K562 (cell line): ENCODE results near the gene ASB2. TPM values are rescaled to one million over a fixed set of nuclear protein-coding genes. Genes with fewer than 3 reads are reported as not detected.

ENCODE experiments used
- ATAC-seq: fragments of 200-7000 bp; cut with Tn5 transposase; 3 replicates; pipeline ENCODE4 v1.9.1; 2020; ENCODE audit warnings: moderate library complexity
- BruUV-seq: library from RNA; stranded (reverse); fragments of 400-500 nt; replicated peaks from 2 replicates; lab custom pipeline; 2021; lab: Mats Ljungman, UMichigan
- CTCF ChIA-PET: fragments of 300-600 bp; formaldehyde crosslinking; extraction: SDS; loops from one replicate; lab custom pipeline; 2021; ENCODE audit warnings: low intra/inter-chr PET ratio; lab: Yijun Ruan, JAX
- POLR2A ChIA-PET: fragments of 300-600, 350-650 bp; sonication (Branson Sonifier 250); formaldehyde crosslinking; extraction: SDS; loops from one replicate; lab custom pipeline; 2021; ENCODE audit warnings: antibody characterized with exemption, inconsistent platforms; lab: Yijun Ruan, JAX
- DNase-seq, 4 experiments: peaks; one replicate each; pipeline versions ENCODE4 v3.0.0 to v3.0.0-alpha.2; 2011 to 2018; ENCODE audit warnings: low spot score in 3 of 4, mixed read lengths in 3 of 4; ENCODE audit errors: extremely low read depth in 1 of 4
- FAIRE-seq: peaks from 2 replicates; lab custom pipeline; 2011; peaks lifted over from hg19 to GRCh38; lab: Jason Lieb, UNC
- H2AFZ ChIP-seq: 2 replicates; pipeline ENCODE4 v1.6.0; 2011; ENCODE audit warnings: low read depth, low read length, control low read depth, inconsistent platforms
- H3K27ac ChIP-seq: fragments of 200-600 bp; 3 replicates; pipeline ENCODE4 v1.8.0; 2011; ENCODE audit warnings: low read depth, mild to moderate bottlenecking, control low read depth, inconsistent platforms, low read length, moderate library complexity, mixed read lengths; ENCODE audit errors: extremely low read depth
- H3K27me3 ChIP-seq, 2 experiments: fragments of 300-600 bp in 1 of 2; 2 replicates in 1 of 2; 3 replicates in 1 of 2; pipeline versions ENCODE4 v1.6.0 to v1.8.0; 2011; ENCODE audit warnings: inconsistent platforms in 2 of 2, low read length in 2 of 2, mild to moderate bottlenecking in 1 of 2, mixed read lengths in 1 of 2, moderate library complexity in 1 of 2; ENCODE audit not compliant: control insufficient read depth in 2 of 2, insufficient read depth in 2 of 2
- H3K36me3 ChIP-seq: fragments of 300-600 bp; 3 replicates; pipeline ENCODE4 v1.8.0; 2011; ENCODE audit warnings: mild to moderate bottlenecking, low read length, inconsistent platforms; ENCODE audit not compliant: control insufficient read depth, insufficient read depth
- H3K4me1 ChIP-seq, 2 experiments: fragments of 200-600 bp in 1 of 2; replicated peaks in 1 of 2; 2 replicates in 1 of 2; 3 replicates in 1 of 2; pipeline versions ENCODE4 v1.5.1 to v1.8.0; 2011; ENCODE audit warnings: inconsistent platforms in 2 of 2, low read length in 2 of 2, mild to moderate bottlenecking in 1 of 2, mixed read lengths in 1 of 2, moderate library complexity in 1 of 2; ENCODE audit not compliant: control insufficient read depth in 2 of 2, insufficient read depth in 2 of 2
- H3K4me2 ChIP-seq: 2 replicates; pipeline ENCODE4 v1.6.1; 2011; ENCODE audit warnings: low read length, control low read depth, inconsistent platforms, mixed read lengths; ENCODE audit not compliant: insufficient read depth
- H3K4me3 ChIP-seq: fragments of 200-600 bp; sonication (generic), shearing (Covaris generic); 2 replicates; pipeline ENCODE4 v1.5.1; 2016; ENCODE audit warnings: control low read depth, inconsistent platforms
- H3K79me2 ChIP-seq: fragments of 200-600 bp; 3 replicates; pipeline ENCODE4 v1.8.0; 2011; ENCODE audit warnings: low read length, inconsistent platforms; ENCODE audit not compliant: control insufficient read depth, insufficient read depth
- H3K9ac ChIP-seq, 2 experiments: 2 replicates each; pipeline versions ENCODE4 v1.6.0 to v1.6.1; 2011; ENCODE audit warnings: low read depth in 2 of 2, low read length in 2 of 2, control low read depth in 1 of 2, inconsistent platforms in 1 of 2, mild to moderate bottlenecking in 1 of 2, mixed read lengths in 1 of 2; ENCODE audit not compliant: insufficient read depth in 1 of 2
- H3K9me1 ChIP-seq: one replicate; pipeline ENCODE4 v1.6.0; 2011; ENCODE audit warnings: inconsistent platforms, mild to moderate bottlenecking, low read length, moderate library complexity; ENCODE audit not compliant: control insufficient read depth, insufficient read depth
- H3K9me3 ChIP-seq: replicated peaks from 2 replicates; pipeline ENCODE4 v1.5.1; 2011; ENCODE audit warnings: low read depth, low read length, inconsistent platforms; ENCODE audit not compliant: control insufficient read depth, insufficient read depth
- H4K20me1 ChIP-seq: replicated peaks from 2 replicates; pipeline ENCODE4 v1.6.1; 2011; ENCODE audit warnings: low read length, inconsistent platforms, mixed read lengths; ENCODE audit not compliant: control insufficient read depth, insufficient read depth
- BRCA1 ChIP-seq, 2 experiments: fragments of 450-650 bp in 1 of 2; sonication (generic) in 1 of 2; formaldehyde crosslinking in 1 of 2; IDR thresholded peaks; 2 replicates each; pipeline versions ENCODE4 v1.5.0 to v1.6.1; 2017 to 2020; ENCODE audit warnings: mild to moderate bottlenecking in 1 of 2, missing genetic modification reagents in 1 of 2
- CEBPG ChIP-seq, 3 experiments: fragments of 200-800 bp in 1 of 3; sonication (Bioruptor generic) in 1 of 3; sonication (generic) in 1 of 3; formaldehyde crosslinking in 1 of 3; IDR thresholded peaks in 2 of 3; conservative IDR thresholded peaks in 1 of 3; 2 replicates each; pipeline versions ENCODE4 v1.6.1 to v1.8.0; 2016 to 2022; ENCODE audit warnings: missing compliant biosample characterization in 2 of 3, missing genetic modification characterization in 2 of 3, mild to moderate bottlenecking in 1 of 3, missing genetic modification reagents in 1 of 3
- E2F8 ChIP-seq: fragments of 450-650 bp; IDR thresholded peaks from 2 replicates; pipeline ENCODE4 v1.7.1; 2018; ENCODE audit warnings: mild to moderate bottlenecking, low read depth; ENCODE audit not compliant: partially characterized antibody
- ETV1 ChIP-seq: fragments of 450-650 bp; conservative IDR thresholded peaks from 2 replicates; pipeline ENCODE4 v1.6.1; 2016; ENCODE audit warnings: missing genetic modification characterization, control low read depth, low read depth, missing compliant biosample characterization
- FOSL1 ChIP-seq: fragments of 200-800 bp; sonication (Bioruptor generic); conservative IDR thresholded peaks from 2 replicates; pipeline ENCODE4 v1.6.1; 2016; ENCODE audit warnings: missing genetic modification characterization, missing compliant biosample characterization
- FOXO4 ChIP-seq: fragments of 450-650 bp; formaldehyde crosslinking; IDR thresholded peaks from 2 replicates; pipeline ENCODE4 v1.4.0; 2020; ENCODE audit warnings: mild to moderate bottlenecking, moderate library complexity
- KLF1 ChIP-seq: fragments of 450-650 bp; IDR thresholded peaks from 2 replicates; pipeline ENCODE4 v1.6.1; 2016; ENCODE audit warnings: missing genetic modification characterization, missing compliant biosample characterization
- NRF1 ChIP-seq, 2 experiments: fragments of 450-650 bp; IDR thresholded peaks in 1 of 2; conservative IDR thresholded peaks in 1 of 2; 2 replicates each; pipeline ENCODE4 v1.6.1; 2014; ENCODE audit warnings: mild to moderate bottlenecking in 2 of 2
- RFX7 ChIP-seq: fragments of 250-450 bp; sonication (Bioruptor Pico); IDR thresholded peaks from 2 replicates; pipeline ENCODE4 v1.5.1; 2021; ENCODE audit warnings: mild to moderate bottlenecking
- TAF7 ChIP-seq: fragments of 450-650 bp; IDR thresholded peaks from 2 replicates; pipeline ENCODE4 v1.6.1; 2016; ENCODE audit warnings: missing genetic modification characterization, missing compliant biosample characterization
- TSC22D4 ChIP-seq: fragments of 450-650 bp; IDR thresholded peaks from 2 replicates; pipeline ENCODE4 v1.6.1; 2016; ENCODE audit warnings: missing genetic modification characterization, missing biosample characterization, control low read depth
- USF1 ChIP-seq: sonication (generic); formaldehyde crosslinking; IDR thresholded peaks from 2 replicates; pipeline ENCODE4 v1.9.0; 2022; ENCODE audit warnings: mild to moderate bottlenecking, missing genetic modification reagents
- ZNF436 ChIP-seq: fragments of 250-450, 450-650 bp; sonication (Bioruptor Pico); formaldehyde crosslinking; IDR thresholded peaks from 2 replicates; pipeline ENCODE4 v1.7.0; 2020; ENCODE audit warnings: mild to moderate bottlenecking
- ZNF76 ChIP-seq: fragments of 250-450 bp; sonication (Bioruptor Pico); IDR thresholded peaks from 2 replicates; pipeline ENCODE4 v1.4.0; 2020; ENCODE audit warnings: mild to moderate bottlenecking, moderate library complexity, borderline replicate concordance
- ZZZ3 ChIP-seq: fragments of 450-650 bp; IDR thresholded peaks from 2 replicates; pipeline ENCODE4 v1.6.1; 2016; ENCODE audit warnings: antibody characterized with exemption, mild to moderate bottlenecking, moderate library complexity
- WGBS: fragments of 100-300 bp; shearing (Covaris generic); methylation state at CpG from one replicate; pipeline ENCODE4 v1.1.6; 2016; ENCODE audit warnings: low coverage, mixed read lengths; ENCODE audit not compliant: insufficient coverage; ENCODE audit errors: missing lambda C conversion rate; 5-methylcytosine and 5-hydroxymethylcytosine counted together
- in situ Hi-C: fragments of 300-500 bp; cut with MboI; formaldehyde crosslinking; loops from 4 replicates; pipeline ENCODE4 v1.15.0; 2018; ENCODE audit warnings: inconsistent platforms, mixed read lengths
- intact Hi-C: fragments of 100-400 bp; cut with micrococcal nuclease; formaldehyde crosslinking; loops from 2 replicates; pipeline ENCODE4 v1.14.2; 2022
- polyA plus RNA-seq, 8 experiments: library from polyadenylated mRNA; depleted of rRNA in 4 of 8; stranded (reverse) in 5 of 8; unstranded in 3 of 8; fragments of >200 nt; fragmentation: Nextera tagmentation in 2 of 8; fragmentation: Illumina TruSeq in 1 of 8; extraction: Ambion mirVana in 2 of 8; extraction: Trizol in 1 of 8; gene quantifications; 2 replicates each; pipeline versions ENCODE4 v1.2.1 to v1.2.3, GENCODE V29; 2011 to 2014; ENCODE audit warnings: inconsistent platforms in 1 of 8, missing spikeins in 1 of 8
- total RNA-seq, 7 experiments: library from RNA; depleted of rRNA in 6 of 7; stranded (reverse); fragments of >200 nt in 6 of 7; fragmentation: Illumina TruSeq in 2 of 7; extraction: Trizol in 2 of 7; gene quantifications; 2 replicates each; pipeline versions ENCODE4 v1.2.1 to v1.2.3, GENCODE V29; 2011 to 2021; ENCODE audit warnings: low replicate concordance in 1 of 7

ASB2 gene
- total and polyA plus RNA-seq, 9 of the 15 experiments (the other 6 are each of a cell fraction or from before 2014, with no cell fraction given), result not detected

GRCh38 chr14:93895023-93895604, 81.3 kb downstream of the ASB2 start (continued):
- TF ChIP-seq CEBPG (CRISPR knock-in tag; IDR thresholded peaks at IDR 0.05) (no peak), CEBPG (tag; conservative IDR thresholded peaks at IDR 0.05 in 1 of 2, IDR thresholded peaks at IDR 0.05 in 1 of 2) (no peak)
- TF ChIP-seq, all 486 proteins: peak for 0

GRCh38 chr14:93893661-93894261, 82.6 kb downstream of the ASB2 start:
- no TSS peak for BruUV-seq
- WGBS, result 2% methylated on average over 9 of the region's 12 CpGs
- H2AFZ ChIP-seq, result no peak overlapping the region
- H3K4me1 ChIP-seq, result no peaks in the 10 kb centered on the region
- no peak overlapping the region for H3K9ac ChIP-seq
- ATAC-seq (no peak), FAIRE-seq (no peak), DNase-seq (no peak)
- no peak overlapping the region for H3K4me3 ChIP-seq
- no peaks in the 10 kb centered on the region for H3K9me1 ChIP-seq
- ChIA-PET POLR2A (interaction anchor here (0.6 kb wide), 1 partner anchor 1578 kb away, joined by 3 read pairs; no protein-coding TSS in a partner anchor), CTCF (no interaction called here)
- H3K36me3 ChIP-seq, result no peaks in the 10 kb centered on the region
- H3K4me2 ChIP-seq, result no peak overlapping the region
- no peak overlapping the region for H3K27ac ChIP-seq
- no peaks in the 10 kb centered on the region for H4K20me1 ChIP-seq
- H3K27me3 ChIP-seq, result peaks cover 0 to 15% of the 10 kb centered on the region in 2 experiments; a peak in 2 of 5 replicates
- no peaks in the 10 kb centered on the region for H3K79me2 ChIP-seq
- no peaks in the 10 kb centered on the region for H3K9me3 ChIP-seq
- in situ Hi-C loops (no loop called here), intact Hi-C loops (loop anchor here (2.0 kb wide), 1 partner anchor 239 kb away; no protein-coding TSS in a partner anchor)
- TF ChIP-seq TAF7 (tag) (no peak), E2F8 (no peak), USF1 (CRISPR knock-in tag) (no peak), ZNF436 (no peak), BRCA1 (IDR thresholded peaks at IDR 0.05) (no peak), BRCA1 (CRISPR knock-in tag; IDR thresholded peaks at IDR 0.05) (no peak), TSC22D4 (tag) (no peak), FOXO4 (CRISPR knock-in tag) (no peak), ZNF76 (CRISPR knock-in tag) (no peak), RFX7 (no peak), NRF1 (conservative IDR thresholded peaks at IDR 0.05 in 1 of 2, IDR thresholded peaks at IDR 0.05 in 1 of 2) (no peak), FOSL1 (tag) (no peak), ETV1 (tag) (no peak), ZZZ3 (no peak), KLF1 (tag) (no peak)
